NCI-H146 treated with DMSO at 0.1 percent for 48 hours (cell line): ENCODE measurements around the gene HRH3.
A peak's percentile ranks its signal among the peaks of the same experiment; 100 is the strongest.

ENCODE experiments used
- DNase-seq: peaks from one replicate; lab custom pipeline; 2025; ENCODE audit not compliant: unreplicated experiment; lab: John Stamatoyannopoulos, UW

Gene HRH3

DNA sequence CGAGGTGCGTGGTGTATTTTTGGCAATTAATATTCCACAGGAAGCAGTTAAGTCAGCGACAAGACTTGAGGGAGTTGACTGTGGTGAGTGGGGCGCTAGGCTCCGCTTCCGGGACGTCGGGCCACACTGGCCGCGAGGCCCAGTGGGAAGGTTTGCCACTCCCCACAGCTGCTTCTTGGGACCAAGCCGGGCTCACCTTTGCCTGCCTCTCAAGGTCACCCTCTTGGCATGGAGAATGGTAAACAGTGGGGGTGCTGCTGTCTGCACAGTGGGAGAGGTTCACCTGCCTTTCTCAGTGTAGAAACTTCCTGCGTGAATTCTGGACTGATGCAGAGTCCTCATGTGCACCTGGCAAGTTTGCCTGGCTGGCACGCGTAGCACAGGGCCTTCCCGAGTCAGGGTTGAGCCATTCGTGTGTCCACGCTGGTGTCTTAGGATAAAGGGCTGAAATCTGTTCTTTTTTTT lies 24.6 kb upstream of the HRH3 start:
- no peak for DNase-seq

DNA sequence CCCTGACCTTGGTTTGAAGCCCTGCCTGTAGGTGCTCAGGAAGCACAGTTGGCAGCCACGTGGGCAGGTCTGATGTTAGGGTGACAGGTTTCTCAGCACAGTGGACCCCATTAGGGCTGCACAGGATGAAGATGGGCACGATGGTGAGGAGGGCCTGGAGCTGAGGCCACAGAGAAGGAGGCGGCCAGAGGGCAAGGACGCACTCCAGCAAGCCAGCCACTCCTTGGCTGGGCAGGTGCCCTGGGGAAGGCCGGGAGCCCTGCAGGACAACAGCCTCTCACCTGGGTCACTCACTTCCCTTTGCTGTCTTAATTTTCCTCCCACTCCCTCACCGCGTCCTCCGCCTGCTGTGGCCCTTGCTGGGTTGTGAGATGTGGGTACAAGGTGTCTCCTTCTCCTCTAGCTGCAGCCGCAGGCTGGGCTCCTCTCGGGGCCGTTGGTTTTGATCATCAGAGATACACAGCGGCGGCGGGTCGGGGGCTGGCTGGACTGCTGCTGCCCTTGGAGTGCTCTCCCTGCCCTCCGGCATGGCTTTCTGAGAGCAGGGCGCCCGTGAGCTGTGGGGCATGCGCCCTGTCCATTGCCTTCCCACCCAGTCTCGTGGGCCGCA lies 23.9 kb upstream of the HRH3 start:
- DNase-seq, result no peak

DNA sequence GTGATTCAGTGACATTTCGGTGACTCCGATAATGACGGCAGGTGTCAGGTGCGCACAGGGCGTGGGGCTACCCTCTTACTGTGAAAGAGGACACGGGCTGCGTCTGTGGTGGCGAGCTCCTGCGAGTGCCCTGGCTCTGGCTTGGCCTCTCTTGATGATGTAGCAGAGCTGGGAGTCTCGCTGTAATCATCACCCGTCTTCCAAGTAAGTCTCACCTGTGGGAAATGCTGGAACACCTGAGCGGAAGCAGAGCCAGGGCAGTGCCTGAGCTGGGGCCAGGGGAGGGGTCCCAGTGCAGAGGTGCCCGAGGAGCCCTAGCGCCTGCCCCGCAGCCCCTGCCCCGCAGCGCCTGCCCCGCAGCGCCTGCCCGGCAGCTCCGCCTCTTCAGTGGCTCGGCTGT lies 23.0 kb upstream of the HRH3 start:
- DNase-seq, result no peak

DNA sequence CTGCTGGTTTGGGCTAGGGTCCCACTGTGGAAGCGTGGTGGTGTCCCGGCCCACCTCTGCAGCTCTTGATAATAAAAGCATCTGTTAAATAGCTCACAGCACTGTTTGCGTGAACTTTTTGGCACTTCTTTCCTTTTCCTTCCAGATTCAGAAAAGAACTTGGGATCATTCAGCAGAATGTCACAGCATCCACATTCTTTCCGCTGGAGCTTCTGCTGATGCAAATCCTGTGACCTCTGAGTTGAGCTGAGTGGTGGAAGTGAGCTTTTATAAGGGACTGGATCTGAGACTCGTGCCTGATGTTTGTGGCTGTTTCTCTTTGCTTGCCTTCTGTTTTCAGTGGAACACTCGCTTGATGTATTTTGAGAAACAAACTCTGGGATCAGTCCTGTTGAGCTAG lies 22.1 kb upstream of the HRH3 start:
- no peak for DNase-seq

DNA sequence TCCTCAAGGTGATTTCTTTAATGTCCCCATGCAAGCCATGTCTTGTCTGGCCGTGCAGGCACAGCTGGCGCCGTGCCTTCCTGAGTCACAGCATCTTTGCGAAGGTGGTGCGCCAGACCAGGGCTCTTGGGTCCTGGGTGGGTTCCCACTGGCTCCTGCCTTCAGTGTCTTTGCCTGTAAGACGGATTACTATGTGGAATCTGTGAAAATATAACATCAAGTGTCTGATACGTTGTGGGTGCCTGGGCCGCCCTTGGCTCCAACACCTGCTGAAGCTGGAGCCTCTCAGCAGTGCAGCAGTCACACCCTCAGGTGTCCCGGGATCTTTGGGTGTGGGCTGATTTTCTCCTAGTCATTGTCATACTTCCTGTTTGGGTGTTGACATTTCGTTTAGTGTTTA lies 21.4 kb upstream of the HRH3 start:
- no peak for DNase-seq

DNA sequence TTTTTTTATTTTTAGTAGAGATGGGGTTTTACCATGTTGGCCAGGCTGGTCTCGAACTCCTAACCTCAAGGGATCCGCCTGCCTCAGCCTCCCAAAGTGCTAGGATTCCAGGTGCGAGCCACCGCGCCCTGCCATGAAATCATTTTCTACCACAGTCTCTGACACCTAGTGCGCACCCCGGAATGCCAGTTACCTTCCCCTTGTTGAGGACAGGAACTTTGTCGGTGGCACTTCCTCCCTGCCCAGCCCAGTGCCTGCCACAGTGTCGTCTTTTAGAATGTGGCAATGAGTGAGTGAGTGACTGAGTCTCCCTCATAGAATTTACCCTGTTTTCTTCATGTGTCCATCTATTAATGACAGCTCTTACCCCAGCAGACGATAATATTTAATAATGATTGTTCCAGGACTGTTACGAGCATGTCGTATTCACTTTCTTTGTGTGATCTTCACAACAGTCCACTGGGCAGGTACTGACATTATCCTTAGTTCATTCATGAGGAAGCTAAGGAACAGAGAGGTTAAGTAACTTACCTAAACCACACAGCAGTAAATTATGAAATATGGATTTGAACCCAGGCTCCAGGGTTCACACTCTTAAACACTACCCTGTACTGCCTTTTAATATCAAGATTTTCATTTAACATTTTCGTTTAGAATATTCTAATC lies 20.1 kb upstream of the HRH3 start:
- DNase-seq, result no peak

DNA sequence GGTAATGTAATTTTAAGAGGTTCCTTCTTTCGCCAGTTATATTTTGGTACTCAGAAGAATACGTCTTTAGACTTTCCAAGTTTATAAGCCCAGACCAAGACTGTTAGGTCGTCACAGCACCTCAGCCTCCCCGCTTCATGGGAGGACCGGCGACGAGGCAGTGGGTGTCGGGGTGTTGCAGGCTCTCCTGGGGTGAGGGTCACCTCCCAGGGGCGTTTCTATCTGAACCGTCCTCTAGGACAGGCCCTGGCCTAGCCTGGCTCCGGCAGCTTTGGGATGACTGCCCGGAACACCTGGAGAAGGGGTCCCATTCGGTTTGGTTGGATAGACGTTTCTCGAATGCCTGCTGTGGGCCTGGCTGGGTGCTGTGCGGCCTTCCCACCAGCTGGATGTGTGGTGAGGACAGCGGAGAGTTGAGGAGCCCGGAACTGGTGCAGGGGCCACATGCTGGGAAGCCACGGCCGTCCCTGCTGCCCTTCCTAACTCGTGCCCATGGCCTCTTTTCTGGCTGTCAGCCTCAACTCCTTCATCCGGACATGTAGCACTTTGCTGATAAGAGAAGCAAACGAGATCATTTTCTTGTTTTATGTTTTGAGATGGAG lies 19.3 kb upstream of the HRH3 start:
- DNase-seq, result no peak

DNA sequence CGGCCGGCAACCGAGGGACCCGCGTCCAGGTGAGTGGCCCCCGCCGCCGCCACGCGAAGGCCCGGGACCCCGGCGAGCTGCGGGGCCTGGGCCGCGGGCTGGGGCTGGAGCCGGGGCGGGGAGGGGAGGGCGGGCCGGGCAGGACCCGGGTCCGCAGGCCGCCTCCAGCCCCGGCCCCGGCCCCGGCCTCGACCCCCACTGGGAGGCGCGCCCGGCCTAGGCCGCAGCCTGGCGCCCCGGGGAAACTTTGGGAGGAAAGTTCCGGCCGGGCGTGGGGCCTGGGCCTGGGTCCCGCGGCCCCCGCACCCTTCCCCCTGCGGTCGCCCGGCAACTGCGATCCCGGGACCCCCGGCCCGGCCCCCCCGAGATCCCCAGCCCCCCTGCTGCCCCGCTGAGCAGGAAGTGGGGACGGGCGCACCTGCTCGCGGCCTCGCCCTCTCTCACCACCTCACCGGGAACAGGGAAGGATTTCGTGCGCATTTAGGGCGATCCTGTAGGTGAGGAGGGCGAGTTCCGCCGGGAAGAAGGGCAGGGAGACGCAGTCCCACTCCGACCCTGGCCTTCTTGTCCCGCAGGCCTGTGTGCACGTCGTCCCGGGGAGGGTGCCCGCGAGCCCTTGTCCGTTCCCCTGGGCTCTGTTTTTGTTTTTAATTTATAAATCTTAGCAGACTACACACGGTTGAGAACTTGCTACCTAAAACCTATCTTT lies 18.6 kb upstream of the HRH3 start:
- peak; percentile 25 for DNase-seq

DNA sequence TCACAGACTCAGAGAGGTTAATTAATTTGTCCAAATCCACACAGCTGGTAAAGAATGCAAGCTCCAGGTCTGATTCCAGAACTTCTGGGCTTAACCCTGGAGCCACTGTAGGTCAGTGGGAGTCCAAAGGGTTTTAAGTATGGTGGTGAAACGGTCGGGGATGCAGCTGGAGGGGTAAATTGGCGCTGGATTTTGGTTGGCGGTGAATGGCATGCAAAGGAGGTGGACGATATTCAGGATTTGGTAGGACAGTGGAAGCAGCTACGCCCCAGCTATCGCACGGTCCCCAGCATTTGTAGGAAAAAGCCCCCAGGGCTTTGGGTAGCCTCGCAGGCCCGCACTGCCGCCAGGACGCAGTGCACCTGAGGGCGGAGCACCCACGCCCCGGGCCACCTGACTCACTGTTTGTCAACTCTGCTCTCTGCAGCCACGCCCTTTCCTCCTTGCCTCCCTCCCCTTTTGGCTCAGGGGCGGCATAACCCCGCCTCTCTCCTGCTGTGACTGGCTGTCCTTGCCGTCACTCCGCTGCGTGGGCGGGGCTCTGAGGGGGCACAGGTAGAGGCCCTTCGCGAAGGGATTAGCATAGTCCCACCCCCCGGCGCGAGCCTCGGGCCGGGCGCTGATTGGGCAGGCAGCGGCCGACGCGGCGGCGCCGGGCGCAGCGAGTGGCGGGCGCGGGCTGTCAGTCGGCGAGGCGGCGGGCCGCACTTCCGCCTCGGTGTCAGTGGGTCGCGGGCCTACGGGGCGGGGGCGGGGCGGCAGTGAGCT lies 17.9 kb upstream of the HRH3 start, which contains the start of gene OSBPL2:
OSBPL2 (plus strand) TSS at position 721 of the 768 bp plus-strand sequence. CDS start 17,664 bp downstream, outside the sequence.
- DNase-seq, result peak; percentile 97

DNA sequence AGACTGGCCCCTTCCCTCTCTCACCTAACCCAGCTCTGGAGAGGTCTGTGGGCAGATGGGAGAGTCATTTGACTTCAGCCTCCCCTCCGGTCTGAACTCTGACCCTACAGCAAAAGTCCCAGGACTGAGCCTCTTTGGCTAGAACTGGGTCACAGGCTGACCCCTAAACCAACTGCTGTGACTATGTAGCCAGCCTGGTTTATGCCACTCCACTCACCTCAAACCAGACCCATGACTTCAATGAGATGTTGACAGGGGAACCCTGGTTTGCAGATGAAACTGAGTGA lies 17.4 kb upstream of the HRH3 start:
- DNase-seq, result no peak

DNA sequence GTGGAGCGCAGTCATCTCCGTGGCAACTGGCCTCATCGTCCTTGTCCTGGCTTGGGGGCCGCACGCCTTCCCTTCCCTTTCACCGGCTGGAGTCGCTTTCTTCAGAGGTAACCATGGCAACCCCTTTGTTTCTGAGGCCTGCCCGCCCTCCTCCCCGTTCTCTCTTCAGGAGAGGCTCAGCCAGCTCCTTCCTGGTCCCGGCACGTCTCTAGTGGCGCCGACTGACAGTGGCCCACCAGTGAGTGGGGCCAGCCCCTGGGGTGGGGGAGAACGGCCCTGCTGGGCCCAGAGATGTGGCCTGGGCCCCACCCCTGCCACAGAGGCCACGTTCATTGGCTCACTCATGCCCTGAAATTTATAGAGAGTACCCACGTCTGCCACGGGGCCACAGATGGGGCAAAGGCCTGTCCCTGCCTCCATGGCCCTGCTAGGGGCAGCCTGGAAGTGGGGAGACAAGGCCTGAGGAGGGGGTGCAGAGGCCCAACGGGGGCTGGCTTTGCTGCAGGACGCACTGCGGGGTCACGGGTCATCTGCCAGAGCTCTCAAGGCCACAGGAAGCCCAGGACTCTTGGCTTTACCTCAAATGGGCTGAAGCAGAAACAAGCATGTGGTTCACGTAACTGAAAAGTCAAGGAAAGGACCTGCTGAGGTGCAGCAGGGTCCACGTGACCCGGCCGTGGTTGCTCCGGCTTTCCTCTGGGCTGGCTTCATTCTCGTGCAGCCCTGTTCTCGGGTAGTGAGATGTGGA lies 16.9 kb upstream of the HRH3 start:
- peak; percentile 37 for DNase-seq

DNA sequence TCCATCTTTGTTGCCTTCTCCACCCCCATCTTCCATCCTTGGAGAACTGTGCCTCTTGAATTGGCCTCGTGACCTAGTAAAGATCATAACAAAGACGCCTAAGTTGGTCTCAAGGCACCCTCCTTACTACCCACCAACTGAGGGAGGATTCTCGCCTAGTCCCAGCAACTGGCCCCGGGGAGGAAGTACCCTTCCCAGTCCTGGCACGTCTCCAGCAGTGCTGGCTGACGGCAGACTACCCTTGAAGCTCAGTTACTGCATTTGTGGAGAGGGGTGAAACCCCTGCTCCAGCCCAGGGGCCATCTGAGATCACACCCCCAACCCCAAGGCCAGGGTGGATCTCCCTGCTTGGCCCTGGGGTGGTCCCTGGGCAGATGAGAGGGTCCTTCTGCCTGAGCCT lies 16.1 kb upstream of the HRH3 start:
- DNase-seq, result no peak

DNA sequence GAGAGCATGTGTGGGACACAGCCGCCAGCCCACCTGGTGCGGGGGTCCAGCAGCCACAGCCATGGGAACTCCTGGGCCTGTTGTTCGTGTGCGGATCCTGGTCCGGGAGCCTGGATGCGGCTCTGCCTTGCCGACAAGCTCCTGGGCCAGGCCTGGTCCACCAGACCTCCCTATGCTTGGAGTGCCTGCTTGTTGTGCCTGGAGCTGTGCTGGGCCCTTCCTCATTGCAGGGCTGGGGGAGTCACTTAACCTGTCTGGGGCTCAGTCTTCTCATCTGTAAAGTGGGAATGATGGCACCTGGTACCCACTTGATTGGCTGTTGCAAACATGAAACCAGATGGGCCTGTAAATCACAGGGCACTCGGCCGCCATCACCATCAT lies 15.7 kb upstream of the HRH3 start:
- DNase-seq, result no peak

DNA sequence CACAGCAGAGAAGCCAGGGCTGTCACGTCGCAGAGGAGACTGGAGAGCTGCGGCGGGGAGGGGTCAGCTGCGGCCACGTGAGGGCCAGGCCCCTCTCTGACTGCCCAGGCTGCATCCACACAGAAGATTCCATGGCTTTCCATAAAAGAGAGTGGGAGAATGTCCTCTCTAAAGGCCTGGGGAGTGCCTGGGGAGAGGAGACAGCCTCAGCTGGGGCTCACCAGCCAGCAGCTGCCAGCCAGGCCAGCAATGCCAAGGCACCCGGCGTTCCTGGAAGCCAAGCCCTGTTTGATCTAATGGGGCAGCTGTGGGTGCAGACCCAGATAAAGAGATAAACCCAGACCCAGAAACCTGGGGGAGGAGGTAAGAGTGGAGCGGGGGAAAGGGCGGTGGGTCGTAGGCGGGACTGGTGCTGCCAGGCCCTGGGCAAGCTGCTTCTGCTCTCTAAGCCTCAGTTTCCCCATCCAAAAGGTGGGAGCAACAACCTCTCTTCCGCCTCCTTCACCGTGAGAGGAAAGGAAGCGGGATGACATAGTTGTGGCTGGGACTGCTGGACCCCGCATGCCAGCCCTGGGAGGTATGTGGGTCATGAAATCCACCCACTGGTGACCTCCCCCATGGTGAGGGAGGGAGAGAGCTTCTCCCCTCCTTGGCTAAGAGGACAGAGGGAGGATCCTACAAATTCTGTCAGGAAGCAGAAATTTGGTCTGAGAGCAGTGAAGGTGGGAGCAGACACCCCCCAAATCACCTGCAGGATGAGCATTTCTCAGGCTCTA lies 15.1 kb upstream of the HRH3 start:
- no peak for DNase-seq

DNA sequence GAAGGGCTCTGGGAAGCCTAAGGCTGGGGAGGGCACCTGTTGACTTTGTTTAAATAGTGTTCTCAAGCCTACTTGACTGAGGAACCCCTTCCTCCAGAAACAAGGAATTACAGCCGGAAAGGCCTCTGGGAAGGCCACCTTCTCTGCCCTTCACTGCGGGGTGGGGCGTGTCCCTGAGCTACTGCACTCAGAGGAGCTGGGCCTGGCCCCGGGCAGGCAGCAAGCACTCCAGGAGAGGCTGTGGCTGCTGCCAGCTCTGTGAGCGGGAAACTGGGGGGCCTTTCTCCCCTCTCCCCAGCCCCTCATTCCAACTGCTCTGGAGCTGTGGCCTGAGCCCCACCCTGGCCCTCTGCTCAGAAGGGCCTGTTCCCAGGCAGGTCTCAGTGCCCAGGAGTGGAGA lies 14.3 kb upstream of the HRH3 start:
- no peak for DNase-seq

DNA sequence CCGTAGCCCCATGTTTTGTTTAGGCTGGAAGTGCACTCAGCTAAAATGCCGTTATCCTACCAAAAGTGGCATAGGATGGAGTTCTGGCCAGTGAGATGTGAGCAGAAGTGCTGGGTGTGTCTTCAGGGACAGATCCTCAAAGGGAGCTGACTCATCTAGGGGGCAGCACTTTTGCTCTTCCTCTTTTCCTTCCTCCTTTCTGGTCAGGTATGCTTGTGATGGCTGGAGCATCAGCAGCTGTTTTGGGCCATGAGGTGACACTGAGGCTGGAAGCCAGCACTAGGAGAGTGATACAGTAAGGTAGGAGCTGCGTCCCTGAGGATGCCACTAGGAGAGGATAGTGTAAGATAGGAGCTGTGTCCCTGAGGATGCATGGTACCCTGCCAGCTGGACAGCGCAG lies 13.6 kb upstream of the HRH3 start:
- DNase-seq, result no peak

DNA sequence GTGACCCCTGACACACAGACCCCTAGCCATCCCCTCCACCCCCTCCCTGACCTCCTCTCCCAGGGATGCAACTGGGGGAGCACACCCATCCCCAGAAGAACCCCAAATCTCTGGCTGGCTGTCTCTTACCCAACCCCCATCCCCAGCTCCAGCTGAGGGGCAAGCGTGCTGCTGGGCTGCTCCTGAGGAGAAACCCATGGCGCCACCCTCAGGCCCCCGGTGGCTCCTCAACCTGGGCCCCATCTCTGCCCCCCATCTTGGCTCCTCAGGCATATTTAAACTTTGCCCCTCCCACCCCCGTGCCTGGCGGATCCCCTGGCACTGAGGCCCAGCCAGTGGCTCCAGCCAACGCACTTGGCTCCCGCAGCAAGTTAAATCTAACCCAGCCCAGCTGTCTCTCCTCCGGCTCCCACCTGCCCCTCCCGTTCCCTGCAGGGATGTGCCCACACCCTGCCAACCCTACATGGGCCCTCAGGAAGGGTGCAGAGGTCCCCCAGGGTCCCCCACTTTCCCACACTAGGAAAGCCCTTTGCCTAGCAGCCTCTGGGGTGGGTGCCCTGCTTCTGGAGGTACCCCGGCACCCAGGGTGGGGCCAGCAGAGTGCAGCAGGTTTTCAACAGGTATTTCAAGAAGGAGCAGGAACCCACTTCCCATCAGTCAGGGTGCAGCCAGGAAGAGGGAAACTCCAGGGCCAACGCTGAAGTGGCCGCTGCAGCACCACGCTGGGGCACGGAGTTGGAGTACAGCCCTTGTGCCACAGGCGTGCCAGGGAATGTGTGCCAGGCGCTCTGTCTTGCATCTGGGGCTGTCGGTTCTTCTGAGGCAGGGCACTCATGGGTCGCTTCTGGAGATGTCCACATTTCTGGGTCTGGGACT lies 12.9 kb upstream of the HRH3 start:
- DNase-seq, result no peak

DNA sequence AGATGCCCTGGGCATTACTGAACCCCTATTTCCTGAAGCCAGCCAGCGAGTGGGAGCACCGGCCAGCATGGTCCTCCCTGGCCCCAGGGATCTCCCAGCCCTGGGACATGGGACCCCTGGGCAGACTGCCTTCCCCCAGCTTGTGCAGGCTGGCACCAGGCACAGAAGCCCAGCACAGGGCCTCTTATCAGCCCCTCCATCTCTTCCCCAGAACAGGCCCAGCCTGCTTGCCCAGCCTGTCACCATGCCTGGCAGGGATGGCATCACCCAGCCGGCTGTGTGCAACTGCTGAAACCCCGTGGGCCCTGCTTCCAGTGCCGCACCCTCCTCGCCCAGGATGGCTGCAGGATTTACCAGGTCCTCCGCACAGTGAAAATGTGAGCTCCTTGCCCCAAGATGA lies 12.1 kb upstream of the HRH3 start:
- DNase-seq, result no peak

DNA sequence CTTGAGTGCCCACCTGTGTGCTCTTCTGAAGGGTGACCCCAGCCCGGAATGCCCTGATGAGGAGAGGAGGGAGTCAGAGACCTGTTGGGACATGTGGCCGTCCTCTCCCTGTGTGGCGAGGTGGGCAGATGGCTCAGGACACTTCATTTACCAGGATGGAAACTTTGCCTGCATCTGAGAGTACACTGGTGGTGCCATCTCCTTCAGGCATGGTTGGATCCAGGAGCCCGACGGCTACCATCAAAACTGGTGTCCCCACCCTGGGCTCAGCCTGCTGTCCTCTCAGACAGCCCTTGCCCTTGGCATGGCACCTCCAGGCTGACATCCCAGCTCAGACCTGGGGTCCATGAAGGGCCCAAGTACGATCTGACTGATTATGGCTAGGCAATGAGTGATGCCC lies 11.2 kb upstream of the HRH3 start:
- no peak for DNase-seq
